Measurements from ENCODE around the gene PRR16.
"Not testable (repeated sequence)": the region's sequence is repeated elsewhere in the genome, so short reads cannot be mapped to it uniquely, and the experiment has no call there.

Gene PRR16

DNA sequence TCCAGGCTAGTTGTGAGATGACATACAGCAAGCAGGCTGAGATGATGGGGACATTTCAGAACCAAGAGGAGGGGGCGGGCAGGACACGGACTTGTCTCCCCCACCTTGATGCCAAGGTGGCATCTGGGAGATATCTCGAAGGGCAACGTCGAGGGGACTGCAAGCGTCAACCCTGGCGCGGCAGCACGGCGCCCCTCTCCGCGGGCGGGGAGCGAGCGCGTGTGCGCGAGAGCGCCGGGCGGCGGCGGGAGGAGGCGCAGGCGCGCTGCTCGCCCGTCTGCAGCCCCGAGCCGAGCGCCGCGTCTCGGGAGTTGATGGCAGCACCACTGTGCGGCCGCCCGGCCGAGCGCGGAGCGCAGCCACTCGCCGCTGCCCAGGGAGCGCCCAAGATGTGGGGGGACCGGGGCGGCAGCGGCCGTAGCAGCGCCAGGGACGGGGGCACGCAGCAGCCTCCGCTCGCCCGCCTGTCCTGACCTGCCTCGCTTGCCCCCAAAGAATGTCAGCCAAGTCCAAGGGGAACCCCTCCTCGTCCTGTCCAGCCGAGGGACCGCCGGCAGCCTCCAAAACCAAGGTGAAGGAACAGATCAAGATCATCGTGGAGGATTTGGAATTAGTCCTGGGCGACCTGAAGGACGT is at the start of gene PRR16:
Gene PRR16, plus strand, starts transcription at position 310 of the 636 bp plus-strand sequence.
- no peak for FAIRE-seq

DNA sequence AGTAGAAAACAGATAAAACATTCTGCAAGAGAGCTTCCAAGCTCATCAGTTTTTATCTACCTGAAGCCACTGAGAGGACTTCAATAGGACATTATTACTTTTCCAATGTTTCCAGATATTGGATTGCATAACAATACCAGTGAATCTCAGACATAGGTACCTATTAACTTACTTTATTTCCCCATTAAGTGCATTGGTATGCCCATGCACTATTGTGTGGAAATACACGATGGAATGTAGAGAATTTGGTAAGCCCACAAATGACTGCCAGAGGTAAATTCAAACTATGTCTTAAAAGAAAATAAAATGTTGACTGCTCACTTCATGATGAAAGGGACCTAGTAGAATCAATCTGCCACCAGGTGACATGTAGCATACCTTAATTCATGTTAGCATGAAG is 48.1 kb upstream of the PRR16 start:
- no peak for FAIRE-seq

GRCh38 chr5:120419127-120419526 is 45.0 kb upstream of the PRR16 start:
- FAIRE-seq, result no peak

DNA sequence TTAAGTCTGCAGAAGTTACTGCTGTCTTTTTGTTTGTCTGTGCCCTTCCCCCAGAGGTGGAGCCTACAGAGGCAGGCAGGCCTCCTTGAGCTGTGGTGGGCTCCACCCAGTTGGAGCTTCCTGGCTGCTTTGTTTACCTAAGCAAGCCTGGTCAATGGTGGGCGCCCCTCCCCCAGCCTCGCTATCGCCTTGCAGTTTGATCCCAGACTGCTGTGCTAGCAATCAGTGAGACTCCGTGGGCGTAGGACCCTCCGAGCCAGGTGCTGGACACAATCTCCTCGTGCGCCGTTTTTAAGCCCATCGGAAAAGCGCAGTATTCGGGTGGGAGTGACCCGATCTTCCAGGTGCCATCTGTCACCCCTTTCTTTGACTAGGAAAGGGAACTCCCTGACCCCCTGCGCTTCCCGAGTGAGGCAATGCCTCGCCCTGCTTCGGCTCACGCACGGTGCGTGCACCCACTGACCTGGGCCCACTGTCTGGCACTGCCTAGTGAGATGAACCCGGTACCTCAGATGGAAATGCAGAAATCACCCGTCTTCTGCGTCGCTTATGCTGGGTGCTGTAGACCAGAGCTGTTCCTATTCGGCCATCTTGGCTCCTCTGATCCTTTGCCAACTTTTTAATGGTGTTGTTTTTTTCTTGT is 37.3 kb upstream of the PRR16 start:
- not testable (repeated sequence) for FAIRE-seq

GRCh38 chr5:120430572-120430971 is 33.5 kb upstream of the PRR16 start:
- no peak for FAIRE-seq

- no peak for FAIRE-seq
Observed at GRCh38 chr5:120432861-120433260, 31.2 kb upstream of the PRR16 start.

DNA sequence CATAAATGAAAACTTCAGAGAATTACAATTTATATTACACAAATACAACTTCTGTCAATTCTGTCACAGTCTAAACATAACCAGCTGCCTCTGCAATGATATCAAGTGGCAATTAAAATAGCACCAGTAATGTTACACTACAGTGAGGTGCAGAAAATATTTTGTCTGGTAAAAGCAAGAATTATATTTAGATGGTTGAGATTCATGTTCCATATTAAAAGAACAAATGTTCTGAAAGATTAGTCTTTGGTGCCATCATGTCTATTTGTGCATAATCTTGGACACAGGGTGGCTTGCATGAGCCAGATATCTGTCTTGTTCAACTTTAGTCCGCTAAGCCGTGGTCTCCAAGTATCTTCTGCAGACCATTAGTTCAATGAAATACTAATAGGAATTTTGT is 29.0 kb upstream of the PRR16 start:
- no peak for FAIRE-seq

DNA sequence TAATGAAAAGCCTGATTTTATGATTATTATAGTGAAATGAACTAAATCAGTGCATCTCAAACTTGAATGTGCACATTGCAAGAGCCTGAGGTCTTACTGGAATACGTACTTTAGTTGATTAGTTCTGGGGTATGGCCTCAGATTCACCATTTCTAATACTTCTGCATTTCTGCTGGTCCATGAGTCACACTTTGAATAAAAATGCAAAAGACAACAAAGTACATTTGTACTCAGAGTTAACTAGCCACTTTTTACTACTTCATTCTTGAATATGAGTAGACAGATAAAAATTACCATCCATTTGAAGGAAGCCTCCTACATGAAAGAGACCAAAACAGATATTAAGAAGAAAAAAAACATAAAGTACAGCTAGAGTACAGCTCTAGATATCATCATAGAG is 27.1 kb upstream of the PRR16 start:
- FAIRE-seq, result no peak

DNA sequence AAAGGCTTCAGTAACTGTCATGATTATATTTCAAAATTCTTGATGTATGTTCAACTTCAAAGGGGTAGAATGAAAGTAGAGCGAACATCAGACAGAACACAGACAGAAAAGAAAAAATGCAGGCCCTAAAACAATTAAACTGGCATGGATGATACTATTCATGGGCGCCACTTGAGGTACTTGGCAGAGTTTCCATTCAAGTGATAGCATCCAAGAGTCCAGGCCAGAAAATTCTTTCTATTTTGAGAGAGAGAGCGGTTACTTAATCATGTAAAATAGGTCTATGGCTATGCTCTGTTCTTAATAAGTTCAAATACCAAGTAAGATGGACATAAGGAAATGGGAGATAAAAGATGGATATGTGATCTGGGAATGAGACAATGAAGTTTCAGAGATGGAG is 21.4 kb upstream of the PRR16 start:
- no peak for FAIRE-seq

- FAIRE-seq, result no peak
Observed at GRCh38 chr5:120443607-120444006, 20.5 kb upstream of the PRR16 start.

GRCh38 chr5:120446068-120446492 is 18.0 kb upstream of the PRR16 start:
- no peak for FAIRE-seq

DNA sequence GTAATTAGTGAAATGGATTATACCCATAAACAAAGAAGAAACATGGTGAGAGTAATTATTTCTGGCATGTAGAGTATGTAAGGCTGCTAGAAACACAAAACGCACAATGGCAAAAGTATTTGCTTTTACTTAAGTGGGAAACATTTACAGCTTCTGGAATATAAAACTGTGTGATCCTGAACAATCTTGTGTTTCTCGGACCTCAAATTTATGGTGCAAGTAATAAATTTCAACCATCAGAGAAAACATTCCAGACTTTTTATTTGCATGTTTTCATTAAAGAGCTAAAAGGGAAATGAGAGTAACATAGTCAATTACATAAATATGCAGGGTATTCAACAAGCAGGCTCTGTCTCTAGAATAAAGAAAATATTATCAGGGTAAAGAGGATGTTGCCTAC is 17.2 kb upstream of the PRR16 start:
- no peak for FAIRE-seq

GRCh38 chr5:120447706-120448239 is 16.3 kb upstream of the PRR16 start:
- no peak for FAIRE-seq

DNA sequence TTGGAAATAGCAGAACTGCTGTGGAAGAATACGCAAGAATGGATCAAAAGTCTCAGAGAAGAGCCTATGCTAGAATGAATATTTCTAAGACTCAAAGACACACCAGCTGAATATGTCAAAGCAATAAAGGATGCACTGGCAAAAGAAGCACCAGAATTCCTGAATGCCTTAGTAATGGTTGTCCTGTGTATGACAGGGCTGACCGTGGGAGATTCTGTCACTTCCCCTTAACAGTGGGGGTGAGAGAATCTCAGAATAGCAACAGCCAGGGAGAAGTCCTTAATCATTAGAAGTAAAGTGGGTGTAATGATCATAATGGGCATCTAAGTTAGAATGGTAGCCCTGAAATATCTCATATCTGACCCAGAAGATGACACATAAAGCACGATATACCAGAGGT is 14.6 kb upstream of the PRR16 start:
- no peak for FAIRE-seq

DNA sequence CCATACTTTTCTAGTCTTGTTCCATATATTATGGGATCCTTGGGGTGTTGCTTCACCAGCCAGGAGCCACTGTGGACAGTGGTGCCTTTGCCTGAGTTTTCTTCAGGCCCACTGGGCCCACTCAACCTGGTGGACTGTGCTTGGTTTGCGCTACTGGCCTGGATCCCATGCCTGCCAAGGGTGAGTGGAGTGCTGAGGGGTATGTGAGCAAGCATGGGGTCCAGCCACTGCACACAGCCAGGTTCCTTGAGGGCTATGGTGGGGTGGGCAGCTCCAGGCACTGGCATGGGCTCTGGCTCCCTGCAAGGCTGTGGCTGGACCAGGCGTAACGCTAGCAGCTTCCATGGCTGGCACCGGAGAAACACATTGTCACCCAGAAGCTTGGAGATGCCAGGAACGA is 13.2 kb upstream of the PRR16 start:
- FAIRE-seq, result no peak

GRCh38 chr5:120451445-120451844 is 12.7 kb upstream of the PRR16 start:
- no peak for FAIRE-seq

DNA sequence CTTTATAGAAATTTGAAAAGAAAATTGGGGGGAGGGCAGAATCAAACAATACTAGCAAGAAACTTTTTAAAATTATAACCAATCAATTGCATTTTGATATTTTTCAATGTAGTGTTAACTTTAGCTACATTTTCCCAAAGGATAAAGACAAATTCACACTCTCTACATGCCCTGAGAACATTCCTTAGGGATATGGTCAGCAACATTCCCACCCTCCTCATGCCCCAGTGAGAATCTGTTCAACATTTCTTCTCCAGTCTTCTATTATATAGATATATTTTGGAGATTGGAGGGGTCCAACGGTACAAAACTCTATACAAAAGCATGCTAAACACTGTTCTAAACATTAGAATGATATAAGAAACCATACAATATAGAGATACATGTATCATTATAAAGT is 11.6 kb upstream of the PRR16 start:
- no peak for FAIRE-seq

GRCh38 chr5:120454094-120454798 is 9.9 kb upstream of the PRR16 start:
- no peak for FAIRE-seq

DNA sequence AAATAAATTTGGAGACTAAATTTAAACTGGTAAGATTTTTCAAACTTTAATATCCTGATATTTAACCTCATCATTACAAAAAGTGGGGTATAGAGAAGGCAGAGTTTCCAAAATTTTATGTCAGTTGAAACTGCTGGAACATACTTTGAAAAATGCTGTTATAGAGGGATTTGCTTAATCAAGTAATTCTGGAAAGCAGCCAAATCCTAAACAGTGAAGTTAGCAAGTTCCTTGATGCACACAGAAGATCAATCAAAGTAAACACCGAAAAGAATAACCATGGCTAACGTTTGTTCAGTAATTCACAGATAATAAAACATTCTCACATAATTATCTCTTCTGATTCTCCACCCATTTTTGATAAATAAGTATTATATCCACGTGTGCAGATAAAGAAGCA is 8.1 kb upstream of the PRR16 start:
- no peak for FAIRE-seq

DNA sequence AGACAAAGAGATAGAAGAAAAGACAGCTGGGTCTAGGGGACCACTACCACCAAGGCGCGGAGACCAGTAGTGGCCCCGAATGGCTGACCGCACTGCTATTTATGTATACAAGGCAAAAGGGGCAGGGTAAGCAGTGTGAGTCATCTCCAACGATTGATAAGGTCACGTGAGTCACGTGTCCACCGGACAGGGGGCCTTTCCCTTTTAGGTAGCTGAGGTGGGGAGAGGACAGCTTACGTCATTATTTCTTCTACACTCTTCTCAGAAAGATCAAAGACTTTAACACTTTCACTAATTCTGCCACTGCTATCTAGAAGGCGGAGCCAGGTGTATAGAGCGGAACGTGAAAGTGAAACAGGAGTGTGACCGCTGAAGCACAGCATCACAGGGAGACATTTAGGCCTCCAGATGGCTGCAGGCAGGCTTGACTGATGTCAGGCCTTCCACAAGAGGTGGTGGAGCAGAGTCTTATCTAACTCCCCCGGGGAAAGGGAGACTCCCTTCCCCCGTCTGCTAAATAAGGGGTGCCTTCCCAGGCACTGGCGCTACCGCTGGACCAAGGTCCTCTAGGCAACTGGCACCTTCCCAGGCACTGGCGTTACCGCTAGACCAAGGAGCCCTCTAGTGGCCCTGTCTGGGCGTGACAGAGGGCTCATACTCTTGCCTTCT is 6.1 kb upstream of the PRR16 start:
- no peak for FAIRE-seq

DNA sequence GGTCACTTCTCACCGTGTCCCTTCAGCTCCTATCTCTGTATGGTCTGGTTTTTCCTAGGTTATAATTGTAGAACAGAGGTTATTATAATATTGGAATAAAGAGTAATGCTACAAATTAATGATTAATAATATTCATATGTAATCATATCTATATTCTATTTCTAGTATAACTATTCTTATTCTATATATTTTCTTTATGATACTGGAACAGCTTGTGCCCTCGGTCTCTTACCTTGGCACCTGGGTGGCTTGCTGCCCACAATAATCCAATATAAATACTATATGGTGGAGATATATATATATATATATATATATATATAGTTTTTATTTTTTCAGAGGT is 5.6 kb upstream of the PRR16 start:
- peak; percentile 79 for FAIRE-seq

- FAIRE-seq, result no peak
Observed at GRCh38 chr5:120461251-120461650, 2.8 kb upstream of the PRR16 start.

DNA sequence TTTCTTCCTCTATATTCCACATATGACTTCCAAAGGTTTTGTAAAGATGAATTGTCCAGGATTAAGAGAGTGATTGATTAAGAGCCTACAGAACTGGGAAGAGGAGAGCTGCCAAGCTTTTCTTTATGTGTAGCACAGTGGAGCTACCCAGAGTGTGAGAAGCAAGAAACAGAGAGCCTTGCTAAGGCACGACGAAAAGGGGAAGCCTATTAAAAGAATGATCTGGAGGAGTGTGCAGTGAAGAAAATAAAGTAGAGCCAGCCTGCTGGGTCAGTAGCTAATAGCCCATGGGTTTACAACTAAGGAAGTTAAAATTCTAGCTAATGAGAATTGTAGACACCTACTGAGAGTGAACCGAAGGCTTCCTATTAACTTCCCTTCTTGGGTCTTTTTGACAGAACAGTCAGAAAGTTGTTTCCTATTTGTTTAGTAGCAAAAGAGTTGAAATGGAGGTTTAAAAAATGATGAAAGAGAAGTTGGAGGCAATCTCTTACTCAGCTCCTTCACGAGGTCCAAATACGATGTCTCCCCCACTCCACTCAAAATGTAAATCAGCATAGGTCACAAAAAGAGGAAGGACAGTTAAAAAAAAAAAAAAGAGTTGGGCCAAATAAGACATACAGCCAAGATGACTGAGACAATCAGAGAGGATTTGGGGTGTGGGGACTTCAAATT is 957 bp upstream of the PRR16 start:
- FAIRE-seq, result no peak

Data from A204.1 (cell line).